ENCODE results near the gene SAPCD2.

GRCh38 chr9:137014776-137015539 lies 55.4 kb downstream of the SAPCD2 start:
- TF ChIP-seq CTCF (IDR thresholded peaks at IDR 0.05 in 4 of 5, conservative IDR thresholded peaks at IDR 0.05 in 1 of 5) (no peak), POLR2A (IDR thresholded peaks at IDR 0.05) (no peak)

All from gastrocnemius medialis (tissue), 4 donors.